Measurements from ENCODE around the gene SNTG2. TPM values are rescaled to one million over a fixed set of nuclear protein-coding genes. Genes with fewer than 3 reads are reported as not detected.

The SNTG2 gene
- total and polyA plus RNA-seq, 10 donors: 1.9 to 59.4 (median 18.3) TPM

- DNase-seq: no peak
- TF ChIP-seq POLR2AphosphoS5 (IDR thresholded peaks at IDR 0.05) (no peak), CTCF (IDR thresholded peaks at IDR 0.05 in 8 of 11, conservative IDR thresholded peaks at IDR 0.05 in 3 of 11) (no peak), POLR2A (IDR thresholded peaks at IDR 0.05) (no peak)
- Histone ChIP-seq H3K36me3 (no peaks in the 10 kb centered on the region), H3K9me3 (no peaks in the 10 kb centered on the region), H3K4me3 (no peak overlapping the region), H3K27me3 (replicated peaks in 1 of 7) (no peaks in the 10 kb centered on the region), H3K27ac (no peak overlapping the region), H3K4me1 (no peaks in the 10 kb centered on the region)
- WGBS, 5 donors: 80 to 89% (median 84%) methylated on average over 11 of the region's 11 CpGs
- intact Hi-C loops (cut with DNase I; ENCODE audit: low total_unique reads): no loop called here
Measured at GRCh38 chr2:1374287-1374686, 423.6 kb downstream of the SNTG2 start.

GRCh38 chr2:1375794-1376193 lies 425.1 kb downstream of the SNTG2 start:
- intact Hi-C loops (cut with DNase I; ENCODE audit: low total_unique reads): no loop called here

DNA sequence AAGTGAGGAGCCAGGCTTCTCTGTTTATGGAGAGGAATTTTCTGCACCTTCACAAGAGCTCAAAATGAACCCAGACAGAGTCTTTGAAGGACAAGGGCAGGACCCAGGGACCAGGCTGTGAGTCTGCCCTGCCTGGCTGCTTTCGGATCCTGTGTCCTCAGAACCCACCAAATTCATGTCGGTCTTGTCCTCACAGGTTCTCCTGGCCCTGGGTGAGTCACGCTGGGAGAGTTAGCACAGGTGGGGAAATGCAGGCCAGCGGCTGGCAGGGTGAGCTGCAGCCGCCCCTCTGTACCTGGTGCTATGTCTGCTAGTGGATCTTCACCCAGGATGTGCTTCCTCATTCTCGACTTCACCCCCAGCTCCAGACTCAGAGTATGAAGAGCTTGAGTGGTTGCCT lies 426.8 kb downstream of the SNTG2 start:
- TF ChIP-seq CTCF (IDR thresholded peaks at IDR 0.05 in 8 of 11, conservative IDR thresholded peaks at IDR 0.05 in 3 of 11) (no peak), POLR2A (IDR thresholded peaks at IDR 0.05) (no peak), POLR2AphosphoS5 (IDR thresholded peaks at IDR 0.05) (no peak)

More at GRCh38 chr2:1375794-1376193, 425.1 kb downstream of the SNTG2 start:
- no peaks in the 10 kb centered on the region for H3K9me3 ChIP-seq
- no peaks in the 10 kb centered on the region for H3K27me3 ChIP-seq (replicated peaks in 1 of 7)
- TF ChIP-seq CTCF (IDR thresholded peaks at IDR 0.05 in 8 of 11, conservative IDR thresholded peaks at IDR 0.05 in 3 of 11) (no peak), POLR2A (IDR thresholded peaks at IDR 0.05) (no peak), POLR2AphosphoS5 (IDR thresholded peaks at IDR 0.05) (no peak)
- WGBS, 5 donors: 81 to 85% (median 82%) methylated on average over 14 of the region's 14 CpGs
- no peak overlapping the region for H3K27ac ChIP-seq
- H3K4me1 ChIP-seq: no peaks in the 10 kb centered on the region
- H3K36me3 ChIP-seq: no peaks in the 10 kb centered on the region
- no peak overlapping the region for H3K4me3 ChIP-seq
- no peak for DNase-seq

DNA sequence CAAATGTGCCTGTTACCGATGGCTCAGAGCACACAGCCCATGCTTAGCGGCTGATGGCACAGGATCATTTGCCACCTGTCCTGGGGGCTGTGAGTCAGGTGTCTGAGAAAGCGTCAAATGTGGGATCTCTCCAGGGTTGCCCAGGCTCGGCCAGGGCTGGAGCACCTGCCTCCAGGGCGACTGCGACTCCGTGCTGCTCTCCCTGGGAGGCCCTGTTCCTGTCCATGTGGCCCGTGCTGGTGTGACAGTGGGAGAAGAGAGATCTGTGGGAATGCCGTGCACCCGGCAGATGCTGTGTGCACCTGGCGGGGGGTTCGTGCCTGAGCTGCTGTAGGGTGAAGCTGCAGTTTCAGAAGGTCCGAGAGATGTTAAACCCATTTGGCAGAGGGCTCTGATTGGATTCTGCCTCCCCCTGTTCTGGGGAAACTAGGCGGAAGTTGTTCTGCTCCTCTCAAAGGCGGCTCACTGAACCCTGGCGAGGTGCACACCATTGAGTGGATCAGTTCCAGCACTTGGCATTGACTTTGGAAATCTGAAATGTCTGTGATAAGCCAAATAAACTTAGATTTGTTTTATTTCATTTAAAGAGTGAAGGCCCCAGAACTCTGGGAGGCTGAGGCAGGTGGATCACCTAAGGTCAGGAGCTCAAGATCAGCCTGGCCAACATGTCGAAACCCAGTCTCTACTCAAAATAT lies 428.0 kb downstream of the SNTG2 start:
- WGBS, 5 donors: 83 to 94% (median 89%) methylated on average over 12 to 17 of the region's 17 CpGs
- H3K27me3 ChIP-seq (replicated peaks in 1 of 7): no peaks in the 10 kb centered on the region
- no peak overlapping the region for H3K4me3 ChIP-seq
- intact Hi-C loops (cut with DNase I; ENCODE audit: low total_unique reads): no loop called here
- H3K9me3 ChIP-seq: peaks cover 0 to 2% (median 0%) of the 10 kb centered on the region in 8 donors
- no peak overlapping the region for H3K27ac ChIP-seq
- DNase-seq: no peak
- no peaks in the 10 kb centered on the region for H3K4me1 ChIP-seq
- H3K36me3 ChIP-seq: no peaks in the 10 kb centered on the region
- TF ChIP-seq CTCF (IDR thresholded peaks at IDR 0.05 in 8 of 11, conservative IDR thresholded peaks at IDR 0.05 in 3 of 11): no peak
- TF ChIP-seq POLR2A (IDR thresholded peaks at IDR 0.05): no peak
- no peak for TF ChIP-seq POLR2AphosphoS5 (IDR thresholded peaks at IDR 0.05)

More for the DNA sequence above, 426.8 kb downstream of the SNTG2 start:
- no peak overlapping the region for H3K4me3 ChIP-seq
- H3K36me3 ChIP-seq: no peaks in the 10 kb centered on the region
- 79 to 93% (median 86%) methylated on average over 6 of the region's 6 CpGs for WGBS, 5 donors
- intact Hi-C loops (cut with DNase I; ENCODE audit: low total_unique reads): no loop called here
- no peaks in the 10 kb centered on the region for H3K9me3 ChIP-seq
- H3K27ac ChIP-seq: no peak overlapping the region
- H3K27me3 ChIP-seq (replicated peaks in 1 of 7): no peaks in the 10 kb centered on the region
- no peaks in the 10 kb centered on the region for H3K4me1 ChIP-seq
- no peak for DNase-seq

All from spleen (tissue), 11 donors.